Stimulated activated CD4-positive, alpha-beta T cell treated with anti-CD3 and anti-CD28 coated beads, Interleukin-15, amount 100 ng/mL, for 48 hours (primary cell): ENCODE data around the gene EML2.
"Not testable (repeated sequence)": the region's sequence is repeated elsewhere in the genome, so short reads cannot be mapped to it uniquely, and the experiment has no call there.

Experiments used
- DNase-seq, 2 donors: peaks; one replicate each; pipeline ENCODE4 v3.0.0-alpha.2; 2020; ENCODE audit warnings: low read depth in 2 of 2

EML2 gene

GRCh38 chr19:45650722-45651121, 11.5 kb upstream of the EML2 start:
- no peak for DNase-seq

- DNase-seq: no peak
Measured at GRCh38 chr19:45646345-45646698, 7.1 kb upstream of the EML2 start.

GRCh38 chr19:45645631-45646344, 6.6 kb upstream of the EML2 start:
- DNase-seq: peak; percentile 76 to 80

GRCh38 chr19:45645068-45645630, 6.0 kb upstream of the EML2 start:
- DNase-seq: no peak

- DNase-seq: no peak
Measured at GRCh38 chr19:45643927-45644771, 5.0 kb upstream of the EML2 start.

GRCh38 chr19:45643024-45643926, 4.1 kb upstream of the EML2 start:
- DNase-seq: peak; percentile 92 to 93

- DNase-seq: peak; percentile 83
Measured at GRCh38 chr19:45641274-45642105, 2.3 kb upstream of the EML2 start.

GRCh38 chr19:45640849-45641273, 1.7 kb upstream of the EML2 start:
- DNase-seq: peak in 1 of 2 donors; percentile 39

GRCh38 chr19:45637890-45638667, 1.1 kb downstream of the EML2 start:
- no peak for DNase-seq

GRCh38 chr19:45636902-45637301, 2.3 kb downstream of the EML2 start:
- DNase-seq: no peak

- DNase-seq: no peak
Measured at GRCh38 chr19:45636275-45636674, 2.9 kb downstream of the EML2 start.

- peak in 1 of 2 donors; percentile 41 for DNase-seq
Measured at GRCh38 chr19:45632468-45633196, 6.6 kb downstream of the EML2 start.

- DNase-seq: no peak
Measured at GRCh38 chr19:45630463-45630862, 8.7 kb downstream of the EML2 start.

GRCh38 chr19:45629704-45630103, 9.5 kb downstream of the EML2 start:
- DNase-seq: no peak

- not testable (repeated sequence) for DNase-seq
Measured at GRCh38 chr19:45628219-45628618, 11.0 kb downstream of the EML2 start.

GRCh38 chr19:45623984-45624383, 15.2 kb downstream of the EML2 start:
- DNase-seq: no peak

GRCh38 chr19:45621976-45622503, 17.2 kb downstream of the EML2 start:
- no peak for DNase-seq

GRCh38 chr19:45621389-45621788, 17.8 kb downstream of the EML2 start:
- no peak for DNase-seq

GRCh38 chr19:45616704-45617017, 22.5 kb downstream of the EML2 start:
- DNase-seq: no peak
